ENCODE data around the gene TMEM178A.

Gene TMEM178A

DNA sequence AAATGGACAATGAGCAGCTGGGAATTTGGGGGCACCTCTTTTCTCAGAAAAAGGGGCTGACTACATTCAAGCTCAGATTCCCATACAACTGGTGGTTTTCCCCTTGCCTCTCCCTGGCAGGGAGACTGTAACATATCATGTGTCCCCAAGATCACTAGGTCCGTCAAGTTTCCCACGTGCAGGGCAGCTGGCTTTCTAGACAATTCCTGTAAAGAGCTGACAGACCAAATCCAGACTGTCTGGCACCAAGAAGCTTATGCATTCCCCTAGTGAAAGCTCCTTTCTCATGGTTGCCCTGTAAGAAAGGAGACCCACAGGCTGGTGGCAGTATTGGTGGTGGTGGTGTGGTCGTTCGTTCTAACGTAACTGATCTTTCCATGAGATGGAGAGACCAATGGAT is 64.6 kb downstream of the TMEM178A start:
- TF ChIP-seq, protein P1, sequence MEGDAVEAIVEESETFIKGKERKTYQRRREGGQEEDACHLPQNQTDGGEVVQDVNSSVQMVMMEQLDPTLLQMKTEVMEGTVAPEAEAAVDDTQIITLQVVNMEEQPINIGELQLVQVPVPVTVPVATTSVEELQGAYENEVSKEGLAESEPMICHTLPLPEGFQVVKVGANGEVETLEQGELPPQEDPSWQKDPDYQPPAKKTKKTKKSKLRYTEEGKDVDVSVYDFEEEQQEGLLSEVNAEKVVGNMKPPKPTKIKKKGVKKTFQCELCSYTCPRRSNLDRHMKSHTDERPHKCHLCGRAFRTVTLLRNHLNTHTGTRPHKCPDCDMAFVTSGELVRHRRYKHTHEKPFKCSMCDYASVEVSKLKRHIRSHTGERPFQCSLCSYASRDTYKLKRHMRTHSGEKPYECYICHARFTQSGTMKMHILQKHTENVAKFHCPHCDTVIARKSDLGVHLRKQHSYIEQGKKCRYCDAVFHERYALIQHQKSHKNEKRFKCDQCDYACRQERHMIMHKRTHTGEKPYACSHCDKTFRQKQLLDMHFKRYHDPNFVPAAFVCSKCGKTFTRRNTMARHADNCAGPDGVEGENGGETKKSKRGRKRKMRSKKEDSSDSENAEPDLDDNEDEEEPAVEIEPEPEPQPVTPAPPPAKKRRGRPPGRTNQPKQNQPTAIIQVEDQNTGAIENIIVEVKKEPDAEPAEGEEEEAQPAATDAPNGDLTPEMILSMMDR (conservative IDR thresholded peaks at IDR 0.05; ENCODE audit: control insufficient read depth, insufficient read depth, low read depth, low read length): no peak
- no peak overlapping the region for H3K4me3 ChIP-seq (ENCODE audit: control insufficient read depth, low read depth, low read length)
- no peak for DNase-seq (ENCODE audit: low read depth)

DNA sequence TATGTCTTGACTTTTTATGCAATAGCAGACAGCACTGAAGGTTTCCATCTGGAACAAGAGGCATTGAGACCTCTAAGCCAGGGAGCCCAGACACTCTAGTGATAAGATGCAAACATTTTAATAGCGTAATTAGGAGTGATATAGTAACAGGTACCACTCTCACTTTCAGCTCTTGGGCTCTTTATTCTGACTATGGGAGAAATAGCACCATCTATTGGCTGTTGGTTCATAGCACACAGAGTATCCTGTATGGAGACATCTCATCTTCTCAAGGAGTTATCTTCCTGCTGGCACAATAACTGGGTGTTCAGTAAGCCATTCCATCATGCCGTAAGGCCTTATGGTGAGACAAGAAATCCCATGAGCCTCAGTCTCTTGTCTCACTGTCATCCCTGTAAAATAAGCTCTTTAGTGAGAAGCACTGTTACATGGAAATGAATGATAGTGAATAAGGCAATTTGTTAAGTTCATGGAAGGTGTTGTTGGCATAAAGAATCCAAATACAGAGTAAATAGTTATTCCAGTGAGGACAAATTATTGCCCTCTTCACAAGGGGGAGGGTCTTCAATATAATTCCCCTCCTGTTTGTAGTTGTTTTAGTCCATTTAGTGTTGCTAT is 65.1 kb downstream of the TMEM178A start:
- TF ChIP-seq, protein P1 (conservative IDR thresholded peaks at IDR 0.05; ENCODE audit: control insufficient read depth, insufficient read depth, low read depth, low read length): peak; percentile 69
- no peak overlapping the region for H3K4me3 ChIP-seq (ENCODE audit: control insufficient read depth, low read depth, low read length)
- DNase-seq (ENCODE audit: low read depth): peak; percentile 42

DNA sequence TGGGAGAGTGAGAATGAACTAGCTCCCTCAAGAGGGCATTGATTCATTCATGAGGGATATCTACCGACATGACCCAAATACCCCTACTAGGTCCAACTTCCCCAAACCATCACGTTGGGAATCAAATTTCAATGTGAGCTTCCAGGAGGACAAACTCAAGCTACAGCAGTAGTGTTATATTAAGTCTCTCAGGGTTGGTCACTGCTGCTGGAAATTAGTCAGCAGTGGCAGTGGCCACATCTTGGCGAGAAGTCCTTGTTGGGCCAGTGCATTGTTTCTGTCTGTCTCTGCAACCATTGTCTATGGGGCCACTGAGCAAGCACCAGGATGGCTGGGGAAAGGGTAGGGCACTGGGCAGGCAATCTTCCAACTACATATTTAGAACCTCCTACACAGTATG is 65.8 kb downstream of the TMEM178A start:
- TF ChIP-seq, protein P1 (conservative IDR thresholded peaks at IDR 0.05; ENCODE audit: control insufficient read depth, insufficient read depth, low read depth, low read length): no peak
- DNase-seq (ENCODE audit: low read depth): no peak
- no peak overlapping the region for H3K4me3 ChIP-seq (ENCODE audit: control insufficient read depth, low read depth, low read length)

DNA sequence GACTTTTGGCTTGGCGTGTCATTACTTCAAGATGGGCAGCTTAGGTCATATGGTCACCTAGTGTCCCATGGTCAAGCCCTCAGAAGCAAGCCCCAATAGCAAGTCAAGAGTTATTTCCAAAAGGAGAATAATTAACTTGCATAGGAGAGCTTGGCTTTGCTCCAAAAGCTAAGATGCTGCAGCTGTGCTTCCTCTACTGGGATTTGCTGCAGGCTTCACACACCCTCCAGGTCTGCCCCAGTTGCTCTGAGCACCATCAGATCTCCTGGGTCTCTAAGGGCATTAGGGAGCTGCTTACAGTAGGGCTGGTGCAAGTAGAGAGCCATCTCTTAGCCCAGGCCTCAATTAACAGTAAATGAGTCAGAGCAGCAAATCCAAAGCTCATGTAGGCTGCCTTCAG is 66.8 kb downstream of the TMEM178A start:
- DNase-seq (ENCODE audit: low read depth): peak; percentile 36
- no peak overlapping the region for H3K4me3 ChIP-seq (ENCODE audit: control insufficient read depth, low read depth, low read length)
- TF ChIP-seq, protein P1 (conservative IDR thresholded peaks at IDR 0.05; ENCODE audit: control insufficient read depth, insufficient read depth, low read depth, low read length): no peak

DNA sequence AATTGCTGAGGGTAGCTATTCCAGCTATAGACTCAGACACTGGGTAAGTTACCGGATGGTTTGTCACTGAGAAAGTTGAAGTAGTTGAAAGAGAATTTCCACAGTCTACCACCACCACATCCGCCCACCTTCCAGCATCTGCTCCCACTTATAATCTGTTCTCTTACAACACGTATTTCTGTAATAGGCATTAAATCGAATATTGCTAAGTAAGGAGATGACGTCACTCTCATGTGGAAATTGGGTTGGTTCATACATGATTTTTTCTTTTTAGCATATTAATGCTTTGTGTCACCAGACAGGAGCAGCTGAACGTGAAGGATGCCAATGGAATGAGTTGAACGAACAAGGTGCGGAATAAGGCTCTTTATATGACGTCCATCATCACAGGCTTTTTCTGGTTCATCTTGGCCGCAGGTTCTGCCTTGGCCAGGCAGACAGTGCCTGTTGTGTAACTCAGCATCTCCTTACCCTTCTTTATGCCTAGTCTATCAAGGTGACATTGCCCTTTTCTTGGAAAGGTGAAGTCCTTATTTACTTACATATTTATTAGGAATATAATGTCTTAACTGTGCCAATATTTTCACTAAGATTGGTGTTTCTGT is 67.5 kb downstream of the TMEM178A start:
- peak; percentile 93 for DNase-seq (ENCODE audit: low read depth)
- no peak overlapping the region for H3K4me3 ChIP-seq (ENCODE audit: control insufficient read depth, low read depth, low read length)
- TF ChIP-seq, protein P1 (conservative IDR thresholded peaks at IDR 0.05; ENCODE audit: control insufficient read depth, insufficient read depth, low read depth, low read length): no peak

DNA sequence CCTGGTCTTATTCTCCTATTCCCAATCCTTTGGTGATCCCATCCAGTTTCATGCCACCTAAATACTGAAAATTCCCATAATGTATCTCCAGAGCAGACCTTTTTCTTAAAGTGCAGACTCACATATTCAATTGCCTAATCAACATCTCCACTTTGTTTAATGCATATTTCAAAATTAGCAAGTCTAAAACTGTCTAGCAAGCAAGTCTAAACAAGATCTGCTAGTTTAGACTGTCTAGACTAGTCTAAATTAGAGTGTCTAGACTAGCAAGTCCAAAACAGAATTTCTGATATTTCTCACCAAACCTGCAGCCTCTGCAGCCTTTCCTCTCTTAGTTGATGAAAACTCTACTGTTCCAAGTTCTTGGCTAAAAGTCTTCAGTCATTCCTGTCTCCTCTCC is 68.7 kb downstream of the TMEM178A start:
- no peak overlapping the region for H3K4me3 ChIP-seq (ENCODE audit: control insufficient read depth, low read depth, low read length)
- TF ChIP-seq, protein P1 (conservative IDR thresholded peaks at IDR 0.05; ENCODE audit: control insufficient read depth, insufficient read depth, low read depth, low read length): no peak

More for the DNA sequence above, 68.7 kb downstream of the TMEM178A start:
- DNase-seq (ENCODE audit: low read depth): no peak

All from fibroblast of mammary gland (primary cell).